ENCODE results near the gene FAM187B. TPM values are rescaled to one million over a fixed set of nuclear protein-coding genes. Genes with fewer than 3 reads are reported as not detected.

Gene FAM187B
- total RNA-seq, 1 experiment from 2014 or later, result not detected

Other genes starting within 250 kb of the FAM187B start
- 75.4 TPM for gene GRAMD1A, start 228.4 kb downstream of the FAM187B start, total RNA-seq (2021; ENCODE audit: unreplicated experiment)
- 6.6 TPM for gene SCN1B, start 198.3 kb downstream of the FAM187B start, total RNA-seq (2021; ENCODE audit: unreplicated experiment)
- gene HPN, start 187.0 kb downstream of the FAM187B start, total RNA-seq (2021; ENCODE audit: unreplicated experiment), result 0.32 TPM
- 17.4 TPM for gene FXYD3, start 112.9 kb downstream of the FAM187B start, total RNA-seq (2021; ENCODE audit: unreplicated experiment)
- 0.32 TPM for gene LGI4, start 93.7 kb downstream of the FAM187B start, total RNA-seq (2021; ENCODE audit: unreplicated experiment)
- 7.8 TPM for gene FXYD1, start 89.9 kb downstream of the FAM187B start, total RNA-seq (2021; ENCODE audit: unreplicated experiment)
- gene FXYD7, start 85.5 kb downstream of the FAM187B start, total RNA-seq (2021; ENCODE audit: unreplicated experiment), result 0.71 TPM
- gene FXYD5, start 74.0 kb downstream of the FAM187B start, total RNA-seq (2021; ENCODE audit: unreplicated experiment), result 123 TPM
- gene LSR, start 20.3 kb upstream of the FAM187B start, total RNA-seq (2021; ENCODE audit: unreplicated experiment), result 211 TPM
- 98.4 TPM for gene USF2, start 40.2 kb upstream of the FAM187B start, total RNA-seq (2021; ENCODE audit: unreplicated experiment)
- gene HAMP, start 53.8 kb upstream of the FAM187B start, total RNA-seq (2021; ENCODE audit: unreplicated experiment), result not detected
- gene MAG, start 63.4 kb upstream of the FAM187B start, total RNA-seq (2021; ENCODE audit: unreplicated experiment), result 0.17 TPM
- 7.0 TPM for gene CD22, start 100.4 kb upstream of the FAM187B start, total RNA-seq (2021; ENCODE audit: unreplicated experiment)
- gene FFAR1, start 119.2 kb upstream of the FAM187B start, total RNA-seq (2021; ENCODE audit: unreplicated experiment), result not detected
- not detected for gene FFAR3, start 129.7 kb upstream of the FAM187B start, total RNA-seq (2021; ENCODE audit: unreplicated experiment)
- gene GPR42, start 142.3 kb upstream of the FAM187B start, total RNA-seq (2021; ENCODE audit: unreplicated experiment), result not detected
- gene FFAR2, start 219.5 kb upstream of the FAM187B start, total RNA-seq (2021; ENCODE audit: unreplicated experiment), result not detected

Measured in HCT116 (cell line).